Mesendoderm (in vitro differentiated cells): Measurements from ENCODE around the gene BAG3.

Source experiments
- DNase-seq: peaks from one replicate; pipeline ENCODE4 v3.0.0; 2013
- H2AK5ac ChIP-seq: 2 replicates; pipeline ENCODE4 v1.6.1; 2013; ENCODE audit warnings: low read length, inconsistent platforms
- H2BK120ac ChIP-seq: 2 replicates; pipeline ENCODE4 v1.6.1; 2013; ENCODE audit warnings: low read depth, mild to moderate bottlenecking, low read length, moderate library complexity, mixed read lengths
- H2BK15ac ChIP-seq: replicated peaks from 2 replicates; pipeline ENCODE4 v1.6.1; 2013; ENCODE audit warnings: low read depth, mild to moderate bottlenecking, moderate library complexity
- H2BK5ac ChIP-seq: 2 replicates; pipeline ENCODE4 v1.6.1; 2013; ENCODE audit warnings: low read length, inconsistent platforms
- H3K18ac ChIP-seq: 2 replicates; pipeline ENCODE4 v1.6.1; 2013; ENCODE audit warnings: mild to moderate bottlenecking, low read length, mixed read lengths
- H3K23ac ChIP-seq: one replicate; pipeline ENCODE4 v1.6.1; 2013; ENCODE audit warnings: low read length
- H3K27ac ChIP-seq: 2 replicates; pipeline ENCODE4 v1.5.1; 2013; ENCODE audit warnings: low read depth, mild to moderate bottlenecking, inconsistent platforms, low read length, moderate library complexity
- H3K27me3 ChIP-seq: 2 replicates; pipeline ENCODE4 v1.6.1; 2013; ENCODE audit warnings: low read length, control low read depth, mild to moderate bottlenecking, inconsistent platforms; ENCODE audit not compliant: insufficient read depth, poor library complexity
- H3K36me3 ChIP-seq: 2 replicates; pipeline ENCODE4 v1.6.1; 2013; ENCODE audit warnings: low read length, inconsistent platforms; ENCODE audit not compliant: control insufficient read depth, insufficient read depth
- H3K4ac ChIP-seq: one replicate; pipeline ENCODE4 v1.6.1; 2013; ENCODE audit warnings: low read depth, mild to moderate bottlenecking, low read length, moderate library complexity
- H3K4me1 ChIP-seq: 2 replicates; pipeline ENCODE4 v1.6.1; 2013; ENCODE audit warnings: low read depth, low read length, inconsistent platforms; ENCODE audit not compliant: control insufficient read depth
- H3K4me2 ChIP-seq: 2 replicates; pipeline ENCODE4 v1.6.1; 2013; ENCODE audit warnings: low read length
- H3K4me3 ChIP-seq: 2 replicates; pipeline ENCODE4 v1.5.1; 2013; ENCODE audit warnings: mild to moderate bottlenecking, low read length
- H3K56ac ChIP-seq: one replicate; pipeline ENCODE4 v1.6.1; 2013; ENCODE audit warnings: low read length
- H3K79me1 ChIP-seq: 2 replicates; pipeline ENCODE4 v1.6.1; 2013; ENCODE audit warnings: low read length, inconsistent platforms
- H3K79me2 ChIP-seq: 2 replicates; pipeline ENCODE4 v1.6.1; 2013; ENCODE audit warnings: mild to moderate bottlenecking, low read length; ENCODE audit not compliant: control insufficient read depth, insufficient read depth
- H3K9ac ChIP-seq: 2 replicates; pipeline ENCODE4 v1.6.1; 2013; ENCODE audit warnings: low read length, inconsistent platforms
- H4K5ac ChIP-seq: one replicate; pipeline ENCODE4 v1.6.1; 2013; ENCODE audit warnings: low read length
- H4K8ac ChIP-seq: one replicate; pipeline ENCODE4 v1.6.1; 2013; ENCODE audit warnings: low read depth, mild to moderate bottlenecking, control low read depth, low read length, moderate library complexity
- WGBS: extraction: QIAGEN DNeasy Blood & Tissue Kit; methylation state at CpG from one replicate; pipeline ENCODE4 v1.1.7; 2013; ENCODE audit warnings: low lambda C conversion rate, missing lambda C conversion rate; ENCODE audit not compliant: insufficient coverage; ENCODE audit errors: extremely low coverage; 5-methylcytosine and 5-hydroxymethylcytosine counted together

BAG3 gene

GRCh38 chr10:119620241-119621077 lies 30.7 kb upstream of the BAG3 start:
- Histone ChIP-seq H3K36me3 (no peaks in the 10 kb centered on the region), H3K79me2 (no peaks in the 10 kb centered on the region), H3K4me2 (no peak overlapping the region), H3K56ac (peak overlapping the region; percentile 25), H3K18ac (no peak overlapping the region), H2BK120ac (no peak overlapping the region), H3K4me3 (no peak overlapping the region), H2BK15ac (no peak overlapping the region), H2BK5ac (no peak overlapping the region), H3K9ac (no peak overlapping the region), H3K27ac (no peak overlapping the region), H4K5ac (no peak overlapping the region), H3K4me1 (no peaks in the 10 kb centered on the region), H3K4ac (no peak overlapping the region), H3K23ac (no peak overlapping the region), H2AK5ac (no peak overlapping the region), H3K79me1 (no peaks in the 10 kb centered on the region), H3K27me3 (no peaks in the 10 kb centered on the region), H4K8ac (no peak overlapping the region)
- WGBS, result no CpG with 5 or more reads among the region's 10 CpGs
- peak; percentile 51 for DNase-seq

- no CpG with 5 or more reads among the region's 3 CpGs for WGBS
- H3K23ac ChIP-seq, result no peak overlapping the region
- H3K4ac ChIP-seq, result no peak overlapping the region
- no peaks in the 10 kb centered on the region for H3K4me1 ChIP-seq
- no peak overlapping the region for H3K9ac ChIP-seq
- H3K56ac ChIP-seq, result no peak overlapping the region
- H2BK5ac ChIP-seq, result no peak overlapping the region
- H3K27me3 ChIP-seq, result no peaks in the 10 kb centered on the region
- no peak for DNase-seq
- no peak overlapping the region for H2AK5ac ChIP-seq
- no peak overlapping the region for H4K5ac ChIP-seq
- H2BK120ac ChIP-seq, result no peak overlapping the region
- H3K4me3 ChIP-seq, result no peak overlapping the region
- no peak overlapping the region for H3K27ac ChIP-seq
- H3K18ac ChIP-seq, result no peak overlapping the region
- no peak overlapping the region for H3K4me2 ChIP-seq
- no peak overlapping the region for H2BK15ac ChIP-seq
- no peaks in the 10 kb centered on the region for H3K36me3 ChIP-seq
- H3K79me1 ChIP-seq, result no peaks in the 10 kb centered on the region
- no peaks in the 10 kb centered on the region for H3K79me2 ChIP-seq
- no peak overlapping the region for H4K8ac ChIP-seq
Measured at GRCh38 chr10:119621078-119621384, 30.1 kb upstream of the BAG3 start.

GRCh38 chr10:119625570-119626280 lies 25.5 kb upstream of the BAG3 start:
- Histone ChIP-seq H3K27ac (no peak overlapping the region), H3K56ac (no peak overlapping the region), H4K8ac (no peak overlapping the region), H3K23ac (no peak overlapping the region), H3K27me3 (no peaks in the 10 kb centered on the region), H2BK120ac (no peak overlapping the region), H2AK5ac (no peak overlapping the region), H3K4ac (no peak overlapping the region), H3K18ac (no peak overlapping the region), H3K79me1 (no peaks in the 10 kb centered on the region), H3K4me2 (no peak overlapping the region), H3K79me2 (no peaks in the 10 kb centered on the region), H2BK5ac (no peak overlapping the region), H2BK15ac (no peak overlapping the region), H3K4me3 (no peak overlapping the region), H4K5ac (no peak overlapping the region), H3K4me1 (no peaks in the 10 kb centered on the region), H3K36me3 (no peaks in the 10 kb centered on the region), H3K9ac (no peak overlapping the region)
- no CpG with 5 or more reads among the region's 6 CpGs for WGBS
- no peak for DNase-seq

GRCh38 chr10:119630300-119630699 lies 20.9 kb upstream of the BAG3 start:
- Histone ChIP-seq H2BK5ac (no peak overlapping the region), H3K4ac (no peak overlapping the region), H3K27ac (no peak overlapping the region), H2BK120ac (no peak overlapping the region), H3K27me3 (no peaks in the 10 kb centered on the region), H3K79me1 (no peaks in the 10 kb centered on the region), H3K36me3 (no peaks in the 10 kb centered on the region), H3K4me3 (no peak overlapping the region), H3K4me1 (no peaks in the 10 kb centered on the region), H3K9ac (no peak overlapping the region), H3K4me2 (no peak overlapping the region), H4K5ac (no peak overlapping the region), H3K79me2 (no peaks in the 10 kb centered on the region), H3K18ac (no peak overlapping the region), H3K56ac (no peak overlapping the region), H2BK15ac (no peak overlapping the region), H4K8ac (no peak overlapping the region), H2AK5ac (no peak overlapping the region), H3K23ac (no peak overlapping the region)
- no peak for DNase-seq
- no CpG with 5 or more reads among the region's 5 CpGs for WGBS

- no peak overlapping the region for H4K8ac ChIP-seq
- no peaks in the 10 kb centered on the region for H3K4me1 ChIP-seq
- H3K18ac ChIP-seq, result no peak overlapping the region
- no peak overlapping the region for H3K27ac ChIP-seq
- no peak for DNase-seq
- no peaks in the 10 kb centered on the region for H3K79me1 ChIP-seq
- H2AK5ac ChIP-seq, result no peak overlapping the region
- no peaks in the 10 kb centered on the region for H3K79me2 ChIP-seq
- no peak overlapping the region for H3K23ac ChIP-seq
- no peak overlapping the region for H2BK120ac ChIP-seq
- H2BK5ac ChIP-seq, result no peak overlapping the region
- no peak overlapping the region for H3K9ac ChIP-seq
- H3K4me3 ChIP-seq, result no peak overlapping the region
- H3K4me2 ChIP-seq, result no peak overlapping the region
- H3K56ac ChIP-seq, result no peak overlapping the region
- no CpG with 5 or more reads among the region's 3 CpGs for WGBS
- no peaks in the 10 kb centered on the region for H3K27me3 ChIP-seq
- no peak overlapping the region for H2BK15ac ChIP-seq
- H3K36me3 ChIP-seq, result no peaks in the 10 kb centered on the region
- no peak overlapping the region for H4K5ac ChIP-seq
- H3K4ac ChIP-seq, result no peak overlapping the region
Measured at GRCh38 chr10:119633538-119634218, 17.5 kb upstream of the BAG3 start.
